Fibroblast of lung (primary cell): ENCODE data around the gene NUDT7. TPM values are rescaled to one million over a fixed set of nuclear protein-coding genes. Genes with fewer than 3 reads are reported as not detected.
A peak's percentile ranks its signal among the peaks of the same experiment; 100 is the strongest.

Experiments used
- DNase-seq, 2 donors: peaks; one replicate each; pipeline versions ENCODE4 v3.0.0 to v3.0.0-alpha.2; 2010; ENCODE audit warnings: low read depth in 2 of 2
- H2AFZ ChIP-seq: 2 replicates; pipeline ENCODE4 v1.5.1; 2012; ENCODE audit warnings: low read length, control low read depth, inconsistent platforms
- H3K27ac ChIP-seq: 2 replicates; pipeline ENCODE4 v1.5.1; 2011; ENCODE audit warnings: low read length, control low read depth; ENCODE audit not compliant: insufficient read depth
- H3K27me3 ChIP-seq: 2 replicates; pipeline ENCODE4 v1.5.1; 2011; ENCODE audit warnings: mild to moderate bottlenecking, low read length; ENCODE audit not compliant: control insufficient read depth, insufficient read depth
- H3K36me3 ChIP-seq: 2 replicates; pipeline ENCODE4 v1.5.1; 2011; ENCODE audit warnings: low read length; ENCODE audit not compliant: control insufficient read depth, insufficient read depth
- H3K4me1 ChIP-seq: 2 replicates; pipeline ENCODE4 v1.5.1; 2011; ENCODE audit warnings: low read length; ENCODE audit not compliant: control insufficient read depth, insufficient read depth; ENCODE audit errors: extremely low read depth
- H3K4me2 ChIP-seq: 2 replicates; pipeline ENCODE4 v1.5.1; 2011; ENCODE audit warnings: low read length, control low read depth; ENCODE audit not compliant: insufficient read depth; ENCODE audit errors: extremely low read depth
- H3K4me3 ChIP-seq, 4 experiments: fragments of 200-600 bp in 1 of 4; sonication (generic) in 1 of 4; replicated peaks in 1 of 4; 2 replicates each; pipeline ENCODE4 v1.5.1; 2011 to 2016; ENCODE audit warnings: low read length in 4 of 4, low read depth in 3 of 4, mild to moderate bottlenecking in 3 of 4, control low read depth in 2 of 4, inconsistent platforms in 1 of 4, mixed read lengths in 1 of 4; ENCODE audit not compliant: insufficient read depth in 1 of 4; ENCODE audit errors: control extremely low read depth in 1 of 4
- H3K79me2 ChIP-seq: 2 replicates; pipeline ENCODE4 v1.5.1; 2012; ENCODE audit warnings: mild to moderate bottlenecking, low read length, inconsistent platforms; ENCODE audit not compliant: control insufficient read depth, insufficient read depth
- H3K9ac ChIP-seq: 2 replicates; pipeline ENCODE4 v1.5.1; 2011; ENCODE audit warnings: mild to moderate bottlenecking, low read length, control low read depth; ENCODE audit not compliant: insufficient read depth
- H3K9me3 ChIP-seq: 2 replicates; pipeline ENCODE4 v1.5.1; 2012; ENCODE audit warnings: low read depth, low read length; ENCODE audit not compliant: control insufficient read depth, insufficient read depth
- H4K20me1 ChIP-seq: 2 replicates; pipeline ENCODE4 v1.5.1; 2011; ENCODE audit warnings: low read length; ENCODE audit not compliant: control insufficient read depth, insufficient read depth; ENCODE audit errors: extremely low read depth
- CTCF ChIP-seq, 2 donors: IDR thresholded peaks in 1 of 2; conservative IDR thresholded peaks in 1 of 2; 1 replicate in 1 of 2; 2 replicates in 1 of 2; pipeline ENCODE4 v1.5.1; 2011 to 2012; ENCODE audit warnings: low read length in 2 of 2, control low read depth in 1 of 2, inconsistent platforms in 1 of 2, low read depth in 1 of 2, mild to moderate bottlenecking in 1 of 2
- EZH2 ChIP-seq: IDR thresholded peaks from 2 replicates; pipeline ENCODE4 v1.5.1; 2012; ENCODE audit warnings: low read length, control low read depth, mild to moderate bottlenecking; ENCODE audit errors: missing control alignments
- polyA plus RNA-seq, 2 donors: library from polyadenylated mRNA; depleted of rRNA in 1 of 2; stranded (reverse) in 1 of 2; unstranded in 1 of 2; fragments of >200 nt; gene quantifications; 2 replicates each; pipeline ENCODE4 v1.2.1, GENCODE V29; 2011 to 2012; ENCODE audit warnings: missing spikeins in 1 of 2
- total RNA-seq: library from RNA; depleted of rRNA; stranded (reverse); fragments of >200 nt; gene quantifications from 2 replicates; pipeline ENCODE4 v1.2.1, GENCODE V29; 2014

The NUDT7 gene
- total and polyA plus RNA-seq, 2 donors (not counting 1 experiment from before 2014, with no cell fraction given), result 15.2 to 21.5 TPM

GRCh38 chr16:77684181-77684526 is 38.2 kb upstream of the NUDT7 start:
- Histone ChIP-seq H3K4me1 (no peaks in the 10 kb centered on the region), H3K27ac (no peak overlapping the region), H3K27me3 (peaks cover 2% of the 10 kb centered on the region), H2AFZ (no peak overlapping the region), H3K9me3 (no peaks in the 10 kb centered on the region), H3K36me3 (no peaks in the 10 kb centered on the region), H3K4me2 (no peak overlapping the region), H3K9ac (no peak overlapping the region), H3K4me3 (no peak overlapping the region), H3K79me2 (no peaks in the 10 kb centered on the region), H4K20me1 (no peaks in the 10 kb centered on the region)
- peak in 1 of 2 donors; percentile 17 for DNase-seq
- TF ChIP-seq EZH2 (no peak), CTCF (conservative IDR thresholded peaks at IDR 0.05 in 1 of 2, IDR thresholded peaks at IDR 0.05 in 1 of 2; ENCODE audit: low read depth in 1 of 2, low read length in 2 of 2) (no peak)

- Histone ChIP-seq H3K4me2 (no peak overlapping the region), H3K9ac (no peak overlapping the region), H2AFZ (no peak overlapping the region), H3K9me3 (no peaks in the 10 kb centered on the region), H3K27ac (no peak overlapping the region), H3K4me3 (no peak overlapping the region), H3K4me1 (no peaks in the 10 kb centered on the region), H3K36me3 (no peaks in the 10 kb centered on the region), H4K20me1 (no peaks in the 10 kb centered on the region), H3K79me2 (no peaks in the 10 kb centered on the region), H3K27me3 (peaks cover 2% of the 10 kb centered on the region)
- no peak for DNase-seq
- TF ChIP-seq EZH2 (no peak), CTCF (conservative IDR thresholded peaks at IDR 0.05 in 1 of 2, IDR thresholded peaks at IDR 0.05 in 1 of 2; ENCODE audit: low read depth in 1 of 2, low read length in 2 of 2) (no peak)
Measured at GRCh38 chr16:77686385-77686784, 35.9 kb upstream of the NUDT7 start.

GRCh38 chr16:77689971-77690370 is 32.3 kb upstream of the NUDT7 start:
- H3K36me3 ChIP-seq, result no peaks in the 10 kb centered on the region
- no peak overlapping the region for H3K27ac ChIP-seq
- H3K4me1 ChIP-seq, result no peaks in the 10 kb centered on the region
- TF ChIP-seq EZH2, result no peak
- no peak for TF ChIP-seq CTCF (conservative IDR thresholded peaks at IDR 0.05 in 1 of 2, IDR thresholded peaks at IDR 0.05 in 1 of 2; ENCODE audit: low read depth in 1 of 2, low read length in 2 of 2)
- no peaks in the 10 kb centered on the region for H4K20me1 ChIP-seq
- H2AFZ ChIP-seq, result no peak overlapping the region
- no peak overlapping the region for H3K9ac ChIP-seq
- H3K9me3 ChIP-seq, result no peaks in the 10 kb centered on the region
- no peak for DNase-seq
- no peak overlapping the region for H3K4me2 ChIP-seq
- H3K79me2 ChIP-seq, result no peaks in the 10 kb centered on the region
- H3K27me3 ChIP-seq, result no peaks in the 10 kb centered on the region
- H3K4me3 ChIP-seq, result no peak overlapping the region
